Stimulated activated CD4-positive, alpha-beta T cell treated with anti-CD3 and anti-CD28 coated beads, Interleukin-1b, Interleukin-23, amount 100 ng/mL, for 24 hours (primary cell): ENCODE measurements around the gene SERPINH1.
"Not testable (repeated sequence)": the region's sequence is repeated elsewhere in the genome, so short reads cannot be mapped to it uniquely, and the experiment has no call there.

ENCODE experiments used
- DNase-seq, 4 experiments: peaks; one replicate each; pipeline ENCODE4 v3.0.0-alpha.2; 2020; ENCODE audit warnings: low read depth in 4 of 4, low spot score in 1 of 4

The SERPINH1 gene

DNA sequence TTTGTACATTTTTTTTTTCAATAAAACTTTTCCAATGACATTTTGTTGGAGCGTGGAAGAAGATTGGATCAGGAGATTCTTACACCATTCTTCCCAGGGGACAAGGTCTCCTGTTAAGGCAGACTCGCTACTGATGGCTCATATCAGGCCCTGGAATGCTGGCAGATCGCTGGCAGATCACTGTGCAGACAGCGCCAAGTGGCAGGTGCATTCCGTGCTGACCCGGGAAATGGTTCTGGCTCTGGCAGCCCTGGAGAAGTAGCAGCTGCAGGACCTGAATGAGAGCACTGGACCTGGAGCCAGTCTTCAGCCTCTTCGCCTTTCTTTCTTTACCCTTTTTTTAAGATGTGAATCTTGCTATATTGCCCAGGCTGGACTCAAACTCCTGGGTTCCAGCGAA lies 10.7 kb downstream of the SERPINH1 start:
- DNase-seq, result no peak

DNA sequence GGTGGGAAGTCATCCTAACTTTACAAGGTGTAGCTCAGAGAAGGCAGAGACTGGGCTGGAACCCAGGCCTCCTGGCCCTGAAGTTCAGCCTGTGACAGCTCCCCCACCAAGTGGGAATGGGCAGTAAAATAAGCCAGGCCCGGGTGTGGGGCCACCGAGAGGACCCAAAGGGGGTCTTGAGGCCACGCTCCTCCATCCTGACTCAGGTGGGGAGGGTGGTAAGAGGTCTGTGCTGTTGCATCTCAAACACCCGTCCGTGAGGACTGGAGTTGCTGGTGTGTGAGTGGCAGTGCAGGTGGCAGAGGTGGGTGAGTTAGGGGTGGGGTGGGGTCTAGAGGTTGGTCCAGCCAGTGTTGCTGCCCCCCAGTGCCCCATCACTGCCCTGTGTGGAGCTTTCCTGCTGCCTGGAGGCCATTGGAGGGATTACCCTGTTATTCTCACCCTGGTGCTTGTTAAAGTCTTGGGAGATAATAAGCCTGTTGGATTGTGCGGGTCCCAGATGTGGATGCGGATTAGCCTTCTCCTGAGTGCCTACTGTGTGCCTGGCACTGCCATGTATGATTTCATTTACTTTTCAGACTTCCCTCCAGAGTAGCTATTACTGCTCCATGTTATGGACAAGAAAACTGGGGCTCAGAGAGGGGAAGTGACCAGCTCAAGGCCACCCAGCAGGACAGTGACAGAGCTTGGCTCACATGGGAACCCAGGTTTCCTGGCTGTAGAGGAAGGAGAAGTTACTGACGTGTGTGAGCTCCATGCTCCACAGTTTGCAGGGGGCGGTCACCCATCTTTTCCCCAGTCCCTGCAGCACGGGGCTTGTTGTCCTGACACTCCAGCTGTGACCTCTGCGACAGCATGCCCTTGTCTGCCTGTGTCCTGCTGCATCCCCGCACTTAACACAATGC lies 12.9 kb downstream of the SERPINH1 start:
- no peak for DNase-seq

DNA sequence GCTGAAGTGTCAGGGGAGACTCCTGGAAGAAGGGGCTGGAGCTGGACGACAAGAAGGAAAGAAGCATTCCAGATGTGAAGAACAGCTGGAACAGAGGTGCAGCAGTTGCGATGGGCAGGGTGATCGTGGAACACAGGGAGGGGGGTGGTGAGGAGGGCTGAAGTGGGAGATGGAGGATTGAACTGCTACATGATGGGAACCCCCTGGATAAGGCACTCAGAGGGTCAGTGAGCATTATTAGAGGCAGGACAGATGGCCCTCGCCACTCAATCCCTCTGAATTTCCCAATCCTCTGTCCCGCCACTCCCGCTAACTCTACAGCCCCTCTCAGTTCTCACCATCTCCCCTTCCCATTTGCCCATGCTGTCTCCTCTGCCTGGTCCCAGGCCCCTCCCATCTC lies 14.0 kb downstream of the SERPINH1 start:
- no peak for DNase-seq

DNA sequence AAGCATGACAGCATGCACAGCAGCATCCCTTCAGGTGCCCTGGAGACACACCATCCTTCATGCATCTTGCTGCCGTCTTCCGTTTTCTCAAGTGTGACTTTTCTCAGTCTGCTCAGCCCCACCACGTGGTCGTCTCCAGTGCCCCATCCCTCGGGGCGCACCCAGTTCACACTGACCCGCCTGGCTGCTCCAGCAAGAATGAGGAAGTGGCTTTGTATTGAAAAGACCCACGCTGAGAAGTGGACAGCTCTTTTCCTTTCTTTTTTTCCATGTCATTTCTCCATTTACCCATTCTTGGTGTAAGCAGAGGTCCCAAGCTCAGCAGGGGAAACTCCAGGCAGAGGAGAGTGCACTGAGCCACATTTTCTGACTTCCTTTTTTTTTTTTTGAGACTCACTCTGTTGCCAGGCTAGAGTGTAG lies 14.5 kb downstream of the SERPINH1 start:
- no peak for DNase-seq

DNA sequence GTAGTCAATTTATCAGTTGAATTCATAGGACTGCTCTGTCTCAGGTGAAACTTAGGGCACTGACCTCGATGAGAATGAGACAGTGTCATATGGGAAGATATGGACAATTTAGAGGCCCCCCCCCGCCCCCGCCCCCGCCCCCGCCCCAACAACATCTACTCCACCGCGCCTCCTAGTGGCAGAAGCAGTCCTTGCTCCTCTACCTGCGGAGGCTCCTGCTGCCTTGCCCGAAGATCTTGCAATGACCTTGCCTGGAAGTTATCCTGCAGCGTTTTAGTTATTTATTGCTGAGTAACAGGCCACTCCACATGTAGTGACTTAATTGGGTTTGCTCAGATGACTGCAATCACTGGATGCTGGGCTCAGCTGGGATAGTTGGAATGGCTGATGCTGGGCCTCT lies 15.2 kb downstream of the SERPINH1 start:
- DNase-seq, result peak; percentile 37 to 49 (median 42)

DNA sequence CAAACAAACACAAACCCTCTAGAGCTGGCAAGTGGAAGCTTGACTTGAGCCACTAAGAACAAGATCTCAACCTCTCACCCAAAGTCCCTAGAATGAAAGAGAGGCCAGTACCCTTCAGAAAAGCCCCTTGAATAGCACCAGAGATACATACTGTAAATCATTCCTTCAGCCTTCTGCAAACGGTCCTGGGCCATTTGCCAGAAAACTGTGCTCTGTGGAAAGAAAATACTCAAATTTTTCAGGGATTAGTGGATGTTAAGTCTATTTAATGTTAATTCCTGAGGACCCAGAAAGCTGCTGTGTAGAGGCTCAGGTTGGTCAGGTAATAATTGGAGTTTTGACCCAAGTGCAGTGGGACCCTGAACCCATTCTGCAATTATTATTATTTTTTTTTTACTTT lies 16.9 kb downstream of the SERPINH1 start:
- DNase-seq, result no peak

DNA sequence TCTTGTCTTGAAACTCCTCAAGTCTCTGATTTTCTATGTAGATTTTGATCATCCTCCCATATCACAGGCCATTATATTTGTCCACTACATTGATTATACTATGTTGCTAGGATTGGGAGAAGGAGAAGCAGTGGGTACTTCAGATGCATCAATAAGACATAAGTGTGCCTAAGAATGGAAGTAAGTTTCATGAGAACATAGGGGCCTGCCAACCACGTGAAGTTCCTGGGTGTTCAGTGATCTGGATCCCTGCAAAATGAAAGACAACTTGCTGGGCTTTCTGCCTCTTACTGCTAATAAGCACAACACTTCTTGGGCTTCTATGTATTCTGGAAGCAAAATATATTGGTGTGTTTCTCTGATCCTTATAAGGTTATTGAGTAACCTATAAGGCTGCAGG lies 17.8 kb downstream of the SERPINH1 start:
- no peak for DNase-seq

- DNase-seq, result no peak
Observed at GRCh38 chr11:75582506-75582894, 20.4 kb downstream of the SERPINH1 start.

- peak; percentile 8 to 31 (median 17) for DNase-seq
Observed at GRCh38 chr11:75582895-75583717, 21.1 kb downstream of the SERPINH1 start.

DNA sequence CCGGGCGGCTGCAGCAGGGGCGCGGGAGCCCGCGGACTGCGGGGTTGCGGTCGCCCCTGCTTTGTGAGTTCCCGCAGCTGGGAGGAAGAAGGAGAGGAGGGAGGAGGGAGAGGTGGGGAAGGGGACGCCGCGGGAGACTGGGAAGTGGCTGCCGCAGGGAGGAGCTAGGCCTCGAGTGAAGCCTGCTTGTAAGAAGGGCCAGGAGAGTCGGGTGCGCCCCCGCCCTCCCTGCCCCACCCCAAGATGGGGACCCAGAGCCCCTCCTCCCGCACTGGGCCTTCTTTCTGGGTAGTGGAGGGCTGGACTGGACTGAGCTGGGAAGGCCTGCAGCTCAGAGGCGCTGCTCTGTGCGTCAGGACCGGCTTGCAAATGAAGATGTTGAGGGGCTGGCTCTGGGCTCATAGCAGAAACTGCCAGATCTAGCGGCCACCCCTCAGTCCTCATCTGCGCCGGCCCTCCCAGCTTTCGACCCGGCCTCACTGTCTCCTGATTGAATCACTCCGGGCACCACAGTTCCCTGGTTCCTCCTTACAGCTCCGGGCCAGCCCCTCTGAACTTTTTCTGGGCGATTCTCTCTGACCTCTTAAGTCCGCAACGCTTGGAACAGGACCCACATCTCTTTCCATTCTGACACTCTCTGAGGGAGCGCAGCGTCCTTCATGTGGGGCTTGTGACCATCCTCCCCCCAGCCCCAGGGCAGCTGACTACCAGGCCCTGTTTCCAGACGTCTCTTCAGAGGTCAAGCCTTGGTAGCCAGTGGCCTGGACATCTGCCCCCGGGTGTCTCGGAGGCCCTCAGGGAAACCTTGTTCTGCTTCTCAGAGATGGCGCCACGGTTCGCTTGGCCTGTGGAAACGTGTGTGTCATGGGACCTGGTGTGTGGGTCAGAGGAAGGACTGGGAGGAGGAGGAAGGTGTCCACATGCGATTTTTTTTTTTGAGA lies 21.9 kb downstream of the SERPINH1 start:
- DNase-seq, result no peak

DNA sequence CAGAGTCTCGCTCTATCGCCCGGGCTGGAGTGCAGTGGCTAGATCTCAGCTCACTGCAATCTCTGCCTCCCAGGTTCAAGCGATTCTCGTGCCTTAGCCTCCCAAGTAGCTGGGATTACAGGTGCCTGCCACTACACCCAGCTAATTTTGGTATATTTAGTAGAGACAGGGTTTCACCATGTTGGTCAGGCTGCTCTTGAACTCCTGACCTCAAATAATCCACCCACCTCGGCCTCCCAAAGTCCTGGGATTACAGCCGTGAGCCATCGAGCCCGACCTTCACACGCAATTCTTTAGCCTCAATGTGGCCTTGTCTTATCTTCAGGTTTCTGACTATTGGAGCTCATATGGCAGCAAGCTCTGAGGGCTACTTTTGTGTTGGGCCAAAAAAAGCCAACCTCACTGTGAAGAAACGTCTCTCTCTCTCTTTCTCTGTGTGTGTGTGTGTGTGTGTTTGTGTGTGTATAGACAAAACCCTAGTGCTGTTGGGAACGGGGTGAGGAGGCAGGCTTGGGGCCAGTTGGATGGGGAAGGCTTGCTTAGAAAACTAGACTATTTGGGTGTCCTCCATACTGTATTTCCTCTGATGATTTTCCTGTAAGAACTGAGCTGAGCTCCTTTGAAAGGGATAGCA lies 22.7 kb downstream of the SERPINH1 start:
- not testable (repeated sequence) for DNase-seq

DNA sequence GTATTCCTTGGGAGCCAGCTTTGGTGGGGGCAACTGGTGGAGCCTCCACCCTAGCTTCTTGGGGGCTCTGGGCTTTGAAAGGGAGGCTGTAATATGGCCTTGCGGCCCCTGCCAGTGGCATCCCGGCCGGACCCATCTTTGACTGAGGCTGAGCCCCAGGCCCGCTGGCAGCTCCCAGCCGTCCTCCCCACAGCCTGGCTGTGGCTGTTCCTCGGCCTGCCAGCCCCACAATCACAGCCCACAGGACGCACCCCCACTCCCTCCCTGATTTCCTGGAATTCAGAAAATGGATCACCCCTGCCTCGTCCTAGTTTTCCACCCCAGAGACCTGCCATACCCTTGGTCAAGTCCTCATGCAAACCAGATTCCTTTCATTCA lies 23.2 kb downstream of the SERPINH1 start:
- DNase-seq, result no peak

- DNase-seq, result no peak
Observed at GRCh38 chr11:75586395-75586794, 24.3 kb downstream of the SERPINH1 start.

DNA sequence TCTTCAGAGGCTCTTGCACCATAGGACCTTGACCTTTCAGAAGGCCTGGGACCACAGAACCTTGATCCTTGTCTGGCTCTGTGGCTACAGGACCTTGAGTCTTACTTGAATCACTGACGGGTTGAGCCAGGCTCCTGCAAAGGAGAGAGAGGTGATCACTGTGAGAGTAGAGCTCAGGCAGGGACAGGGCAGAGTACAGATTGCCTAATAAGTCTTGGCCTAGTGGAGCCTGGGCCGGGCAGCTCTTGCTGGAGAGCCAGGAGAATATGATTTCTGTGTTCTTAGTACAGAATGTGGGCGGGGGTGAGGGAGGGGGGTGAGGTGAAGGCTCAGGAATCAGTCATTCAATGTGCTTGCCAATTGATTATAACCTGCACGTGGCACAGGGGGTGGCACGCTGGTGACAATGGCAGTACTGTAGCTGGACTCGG lies 26.0 kb downstream of the SERPINH1 start:
- no peak for DNase-seq

DNA sequence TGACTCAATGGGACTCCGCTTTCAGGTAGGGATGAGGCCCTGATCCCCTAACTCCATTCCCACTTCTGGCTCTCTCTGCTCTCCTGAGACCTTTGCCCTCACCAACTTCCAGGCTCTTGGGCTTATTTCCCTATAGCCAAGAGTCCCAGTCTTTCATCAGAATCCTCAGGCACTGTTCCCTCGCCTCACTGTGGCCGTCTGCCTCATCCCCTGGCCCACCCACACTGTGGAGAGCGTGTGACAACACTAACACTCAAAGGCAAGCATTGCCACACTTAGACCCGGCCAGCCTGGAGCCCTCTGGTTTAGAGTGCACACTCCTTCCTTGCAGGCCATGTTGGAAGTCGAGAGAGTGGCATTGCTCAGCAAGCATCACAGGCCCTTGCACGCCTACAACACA lies 27.0 kb downstream of the SERPINH1 start:
- DNase-seq, result no peak

- DNase-seq, result no peak
Observed at GRCh38 chr11:75589933-75590332, 27.9 kb downstream of the SERPINH1 start.

- DNase-seq, result no peak
Observed at GRCh38 chr11:75591371-75591770, 29.3 kb downstream of the SERPINH1 start.

GRCh38 chr11:75591966-75592365 lies 29.9 kb downstream of the SERPINH1 start:
- DNase-seq, result no peak

- no peak for DNase-seq
Observed at GRCh38 chr11:75592715-75593114, 30.7 kb downstream of the SERPINH1 start.

GRCh38 chr11:75593286-75593915 lies 31.3 kb downstream of the SERPINH1 start:
- no peak for DNase-seq
